ENCODE measurements around the gene PON2.

DNA sequence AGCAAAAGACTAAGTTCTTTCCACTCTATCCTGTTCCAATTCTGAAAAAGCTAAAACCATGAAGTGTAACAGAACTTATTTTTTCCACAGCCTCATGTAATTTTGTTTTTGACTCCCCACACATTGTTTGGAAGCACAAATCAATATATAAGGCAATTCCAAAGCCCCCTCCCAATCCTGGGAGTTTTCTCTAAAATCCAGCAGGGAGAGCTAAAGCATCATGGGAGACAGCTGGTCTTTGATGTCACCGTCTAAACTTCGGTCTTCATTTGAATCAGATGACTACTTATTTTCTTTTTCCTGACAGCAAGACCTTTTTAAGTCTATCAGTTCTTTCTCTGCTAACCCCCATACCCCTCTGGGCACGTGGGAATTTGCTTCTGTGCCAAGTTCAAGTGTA is 77.2 kb downstream of the PON2 start:
- TF ChIP-seq, protein P1, sequence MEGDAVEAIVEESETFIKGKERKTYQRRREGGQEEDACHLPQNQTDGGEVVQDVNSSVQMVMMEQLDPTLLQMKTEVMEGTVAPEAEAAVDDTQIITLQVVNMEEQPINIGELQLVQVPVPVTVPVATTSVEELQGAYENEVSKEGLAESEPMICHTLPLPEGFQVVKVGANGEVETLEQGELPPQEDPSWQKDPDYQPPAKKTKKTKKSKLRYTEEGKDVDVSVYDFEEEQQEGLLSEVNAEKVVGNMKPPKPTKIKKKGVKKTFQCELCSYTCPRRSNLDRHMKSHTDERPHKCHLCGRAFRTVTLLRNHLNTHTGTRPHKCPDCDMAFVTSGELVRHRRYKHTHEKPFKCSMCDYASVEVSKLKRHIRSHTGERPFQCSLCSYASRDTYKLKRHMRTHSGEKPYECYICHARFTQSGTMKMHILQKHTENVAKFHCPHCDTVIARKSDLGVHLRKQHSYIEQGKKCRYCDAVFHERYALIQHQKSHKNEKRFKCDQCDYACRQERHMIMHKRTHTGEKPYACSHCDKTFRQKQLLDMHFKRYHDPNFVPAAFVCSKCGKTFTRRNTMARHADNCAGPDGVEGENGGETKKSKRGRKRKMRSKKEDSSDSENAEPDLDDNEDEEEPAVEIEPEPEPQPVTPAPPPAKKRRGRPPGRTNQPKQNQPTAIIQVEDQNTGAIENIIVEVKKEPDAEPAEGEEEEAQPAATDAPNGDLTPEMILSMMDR (conservative IDR thresholded peaks at IDR 0.05; ENCODE audit: low read length), result no peak
- TF ChIP-seq EZH2phosphoT487 (IDR thresholded peaks at IDR 0.05; ENCODE audit: borderline replicate concordance, low read depth, low read length), result no peak
